PFSK-1 (cell line): ENCODE data around the gene GALNT9.

Experiments
- FOXP2 ChIP-seq: optimal IDR thresholded peaks from 2 replicates; pipeline ENCODE3; 2011; ENCODE audit warnings: borderline replicate concordance, control low read depth, inconsistent platforms; ENCODE audit not compliant: insufficient read depth; ENCODE audit errors: extremely low read length, extremely low read depth
- POLR2AphosphoS5 ChIP-seq: IDR thresholded peaks from 2 replicates; pipeline ENCODE4 v1.6.1; 2012; ENCODE audit warnings: low read depth, mild to moderate bottlenecking, control low read depth, low read length, moderate library complexity
- SIN3A ChIP-seq: IDR thresholded peaks from 2 replicates; pipeline ENCODE4 v1.6.1; 2012; ENCODE audit warnings: mild to moderate bottlenecking, low read length, moderate library complexity, borderline replicate concordance; ENCODE audit not compliant: insufficient read depth
- TAF1 ChIP-seq: IDR thresholded peaks from 2 replicates; pipeline ENCODE4 v1.6.1; 2012; ENCODE audit warnings: low read length, control low read depth, borderline replicate concordance; ENCODE audit not compliant: insufficient read depth
- TF ChIP-seq, protein P1 (sequence below), 2 experiments: IDR thresholded peaks; 2 replicates each; pipeline versions ENCODE4 v1.6.1 to v1.8.0; 2011 to 2012; ENCODE audit warnings: low read depth in 2 of 2, low read length in 2 of 2, control low read depth in 1 of 2, inconsistent platforms in 1 of 2, mild to moderate bottlenecking in 1 of 2, moderate library complexity in 1 of 2; ENCODE audit not compliant: insufficient read depth in 1 of 2

GALNT9 gene

DNA sequence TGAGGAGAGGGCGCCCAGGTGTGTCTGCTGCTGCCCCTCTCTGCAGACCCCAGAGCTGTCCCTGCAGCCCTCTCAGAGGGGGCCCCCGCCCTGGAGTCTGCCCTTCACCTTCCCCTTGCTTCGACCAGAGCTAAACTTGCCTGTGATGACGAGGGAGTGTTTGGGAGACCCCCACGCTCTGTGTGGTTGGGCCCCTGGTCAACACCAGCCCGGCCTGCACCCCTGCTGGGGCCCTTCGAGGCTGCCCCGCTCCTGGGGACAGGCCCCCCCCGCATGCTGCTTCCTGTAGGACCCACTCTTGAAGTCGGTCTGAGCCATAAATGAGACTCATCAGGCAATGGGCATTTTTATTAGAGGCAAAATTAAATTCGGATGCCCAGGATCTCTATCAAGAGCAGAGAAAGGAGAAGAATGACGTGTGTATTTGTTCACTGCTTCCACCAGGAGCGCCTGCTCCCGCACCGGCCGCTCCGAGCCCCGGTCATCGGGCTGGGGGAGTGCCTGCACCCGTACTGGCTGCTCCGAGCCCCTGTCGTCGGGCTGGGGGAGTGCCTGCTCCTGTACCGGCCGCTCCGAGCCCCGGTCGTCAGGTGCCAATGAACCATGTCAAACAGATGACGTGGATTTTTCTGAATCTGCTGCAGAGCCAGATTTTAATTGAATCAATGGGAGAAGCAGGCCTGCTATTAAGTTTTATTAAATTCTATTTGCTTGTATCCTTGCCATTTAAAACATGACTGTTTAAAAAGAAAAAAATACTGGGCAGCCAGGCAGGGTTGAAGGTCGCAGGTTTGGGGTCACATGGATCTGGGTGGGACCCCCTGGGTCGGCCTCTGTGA lies 137.5 kb downstream of the GALNT9 start:
- TF ChIP-seq SIN3A (no peak), TAF1 (no peak), FOXP2 (no peak), POLR2AphosphoS5 (no peak)
- TF ChIP-seq, protein P1, sequence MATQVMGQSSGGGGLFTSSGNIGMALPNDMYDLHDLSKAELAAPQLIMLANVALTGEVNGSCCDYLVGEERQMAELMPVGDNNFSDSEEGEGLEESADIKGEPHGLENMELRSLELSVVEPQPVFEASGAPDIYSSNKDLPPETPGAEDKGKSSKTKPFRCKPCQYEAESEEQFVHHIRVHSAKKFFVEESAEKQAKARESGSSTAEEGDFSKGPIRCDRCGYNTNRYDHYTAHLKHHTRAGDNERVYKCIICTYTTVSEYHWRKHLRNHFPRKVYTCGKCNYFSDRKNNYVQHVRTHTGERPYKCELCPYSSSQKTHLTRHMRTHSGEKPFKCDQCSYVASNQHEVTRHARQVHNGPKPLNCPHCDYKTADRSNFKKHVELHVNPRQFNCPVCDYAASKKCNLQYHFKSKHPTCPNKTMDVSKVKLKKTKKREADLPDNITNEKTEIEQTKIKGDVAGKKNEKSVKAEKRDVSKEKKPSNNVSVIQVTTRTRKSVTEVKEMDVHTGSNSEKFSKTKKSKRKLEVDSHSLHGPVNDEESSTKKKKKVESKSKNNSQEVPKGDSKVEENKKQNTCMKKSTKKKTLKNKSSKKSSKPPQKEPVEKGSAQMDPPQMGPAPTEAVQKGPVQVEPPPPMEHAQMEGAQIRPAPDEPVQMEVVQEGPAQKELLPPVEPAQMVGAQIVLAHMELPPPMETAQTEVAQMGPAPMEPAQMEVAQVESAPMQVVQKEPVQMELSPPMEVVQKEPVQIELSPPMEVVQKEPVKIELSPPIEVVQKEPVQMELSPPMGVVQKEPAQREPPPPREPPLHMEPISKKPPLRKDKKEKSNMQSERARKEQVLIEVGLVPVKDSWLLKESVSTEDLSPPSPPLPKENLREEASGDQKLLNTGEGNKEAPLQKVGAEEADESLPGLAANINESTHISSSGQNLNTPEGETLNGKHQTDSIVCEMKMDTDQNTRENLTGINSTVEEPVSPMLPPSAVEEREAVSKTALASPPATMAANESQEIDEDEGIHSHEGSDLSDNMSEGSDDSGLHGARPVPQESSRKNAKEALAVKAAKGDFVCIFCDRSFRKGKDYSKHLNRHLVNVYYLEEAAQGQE (IDR thresholded peaks at IDR 0.05; ENCODE audit: insufficient read depth in 1 of 2, low read depth in 2 of 2, low read length in 2 of 2), result no peak

- TF ChIP-seq, protein P1 (IDR thresholded peaks at IDR 0.05; ENCODE audit: insufficient read depth in 1 of 2, low read depth in 2 of 2, low read length in 2 of 2), result no peak
- TF ChIP-seq FOXP2 (no peak), POLR2AphosphoS5 (no peak), TAF1 (no peak), SIN3A (no peak)
These were observed 138.4 kb downstream of the GALNT9 start for GRCh38 chr12:132190834-132191500.

- TF ChIP-seq TAF1 (no peak), SIN3A (no peak), POLR2AphosphoS5 (no peak), FOXP2 (no peak)
- TF ChIP-seq, protein P1 (IDR thresholded peaks at IDR 0.05; ENCODE audit: insufficient read depth in 1 of 2, low read depth in 2 of 2, low read length in 2 of 2), result no peak
These were observed 139.2 kb downstream of the GALNT9 start for GRCh38 chr12:132190012-132190755.

GRCh38 chr12:132189378-132190011 lies 139.9 kb downstream of the GALNT9 start:
- TF ChIP-seq FOXP2, result peak; percentile 39
- no peak for TF ChIP-seq SIN3A

GRCh38 chr12:132188916-132189325 lies 140.5 kb downstream of the GALNT9 start:
- TF ChIP-seq FOXP2 (no peak), TAF1 (no peak), SIN3A (no peak), POLR2AphosphoS5 (no peak)
- TF ChIP-seq, protein P1 (IDR thresholded peaks at IDR 0.05; ENCODE audit: insufficient read depth in 1 of 2, low read depth in 2 of 2, low read length in 2 of 2), result no peak
